ENCODE measurements around the gene CPT1A.

DNA sequence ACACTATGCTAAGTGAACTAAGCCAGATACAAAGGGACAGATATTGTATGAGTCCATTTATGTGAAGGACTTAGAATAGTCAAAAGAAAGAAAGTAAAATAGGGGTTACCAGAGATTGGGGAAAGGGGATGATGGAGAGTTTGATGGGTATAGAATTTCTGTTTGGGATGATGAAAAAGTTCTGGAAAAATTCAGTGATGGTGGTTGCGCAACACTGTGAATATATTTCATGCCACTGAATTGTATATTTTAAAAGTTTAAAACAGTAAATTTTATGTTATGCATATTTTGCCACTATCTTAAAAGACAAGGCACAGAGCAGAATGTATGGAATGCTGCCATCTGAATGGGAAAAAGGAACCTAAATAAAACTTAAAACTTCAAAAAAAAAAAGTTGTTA, 119.6 kb downstream of the CPT1A start:
- no peak for TF ChIP-seq CTCF (IDR thresholded peaks at IDR 0.05)
- TF ChIP-seq POLR2AphosphoS5 (IDR thresholded peaks at IDR 0.05), result no peak
- TF ChIP-seq POLR2A (IDR thresholded peaks at IDR 0.05), result no peak
- TF ChIP-seq EP300 (IDR thresholded peaks at IDR 0.05), result no peak

Measured in sigmoid colon (tissue), 4 donors.